B cell (primary cell): Measurements from ENCODE around the gene IGHMBP2. TPM values are rescaled to one million over a fixed set of nuclear protein-coding genes. Genes with fewer than 3 reads are reported as not detected.

Experiments
- ATAC-seq: fragments of 200-7000 bp; cut with Tn5 transposase; one replicate; pipeline ENCODE4 v1.10.0; 2021; ENCODE audit warnings: low read depth, mild to moderate bottlenecking, moderate number of reproducible peaks, moderate library complexity
- CTCF ChIA-PET: fragments of 350-600 bp; sonication (Branson Sonifier 250); formaldehyde crosslinking; loops from one replicate; lab custom pipeline; 2021; ENCODE audit warnings: antibody characterized with exemption, inconsistent platforms; lab: Charles Lee
- POLR2A ChIA-PET: fragments of 350-600 bp; sonication (Branson Sonifier 250); formaldehyde crosslinking; loops from one replicate; lab custom pipeline; 2021; ENCODE audit warnings: antibody characterized with exemption; lab: Charles Lee
- DNase-seq: peaks from one replicate; pipeline ENCODE4 v3.0.0; 2013
- H2AFZ ChIP-seq: 2 replicates; pipeline ENCODE4 v1.6.1; 2012; ENCODE audit warnings: mild to moderate bottlenecking, low read depth, low read length; ENCODE audit not compliant: insufficient read depth, poor library complexity, severe bottlenecking
- H3K27ac ChIP-seq, 2 donors: 1 replicate in 1 of 2; 2 replicates in 1 of 2; pipeline ENCODE4 v1.5.1; 2012 to 2013; ENCODE audit warnings: low read length in 2 of 2, mild to moderate bottlenecking in 2 of 2, moderate library complexity in 1 of 2
- H3K27me3 ChIP-seq, 4 experiments: fragments of 200-600 bp in 1 of 4; sonication (generic) in 1 of 4; replicated peaks in 1 of 4; 1 replicate in 2 of 4; 2 replicates in 2 of 4; pipeline versions ENCODE4 v1.6.1 to v1.7.0; 2013 to 2016; ENCODE audit warnings: low read length in 3 of 4, mild to moderate bottlenecking in 2 of 4, mixed read lengths in 1 of 4, moderate library complexity in 1 of 4; ENCODE audit not compliant: insufficient read depth in 4 of 4, control insufficient read depth in 3 of 4; ENCODE audit errors: control extremely low read depth in 1 of 4
- H3K36me3 ChIP-seq, 2 experiments: replicated peaks in 1 of 2; 1 replicate in 1 of 2; 2 replicates in 1 of 2; pipeline versions ENCODE4 v1.6.1 to v1.7.1; 2013; ENCODE audit warnings: low read length in 1 of 2; ENCODE audit not compliant: insufficient read depth in 2 of 2, control insufficient read depth in 1 of 2; ENCODE audit errors: control extremely low read depth in 1 of 2, extremely low read depth in 1 of 2
- H3K4me1 ChIP-seq, 2 donors: fragments of 200-600 bp in 1 of 2; sonication (generic) in 1 of 2; 1 replicate in 1 of 2; 2 replicates in 1 of 2; pipeline versions ENCODE4 v1.5.1 to v1.6.1; 2013 to 2017; ENCODE audit warnings: low read length in 2 of 2; ENCODE audit not compliant: control insufficient read depth in 2 of 2, insufficient read depth in 2 of 2
- H3K4me2 ChIP-seq: replicated peaks from 2 replicates; pipeline ENCODE3; 2012; ENCODE audit warnings: mild to moderate bottlenecking, low read depth, low read length; ENCODE audit not compliant: poor library complexity, severe bottlenecking
- H3K4me3 ChIP-seq, 5 experiments: fragments of 200-600 bp in 1 of 5; sonication (generic) in 1 of 5; 1 replicate in 3 of 5; 2 replicates in 2 of 5; pipeline versions ENCODE4 v1.5.1 to v1.7.0; 2011 to 2016; ENCODE audit warnings: low read length in 4 of 5, mild to moderate bottlenecking in 4 of 5, low read depth in 2 of 5, control low read depth in 1 of 5, moderate library complexity in 1 of 5; ENCODE audit not compliant: insufficient read depth in 1 of 5; ENCODE audit errors: control extremely low read depth in 1 of 5, extremely low read depth in 1 of 5
- H3K79me2 ChIP-seq: fragments of 200-600 bp; sonication (generic); one replicate; pipeline ENCODE4 v1.6.0; 2016; ENCODE audit warnings: low read length; ENCODE audit not compliant: control insufficient read depth, insufficient read depth
- H3K9ac ChIP-seq: fragments of 200-600 bp; sonication (generic); 2 replicates; pipeline ENCODE4 v1.6.1; 2017; ENCODE audit warnings: mild to moderate bottlenecking, low read length, moderate library complexity
- H3K9me3 ChIP-seq, 3 donors: one replicate each; pipeline versions ENCODE4 v1.6.1 to v1.7.1; 2013; ENCODE audit warnings: low read length in 2 of 3; ENCODE audit not compliant: control insufficient read depth in 2 of 3, insufficient read depth in 1 of 3; ENCODE audit errors: control extremely low read depth in 1 of 3
- H4K20me1 ChIP-seq: 2 replicates; pipeline ENCODE4 v1.6.0; 2012; ENCODE audit warnings: mild to moderate bottlenecking, low read length; ENCODE audit not compliant: insufficient read depth, control insufficient read depth, poor library complexity, severe bottlenecking
- H3K27ac Mint-ChIP-seq: one replicate; pipeline ENCODE4 v1.8.0; 2021; ENCODE audit warnings: mixed read lengths
- H3K27me3 Mint-ChIP-seq: one replicate; pipeline ENCODE4 v1.8.0; 2021; ENCODE audit warnings: mixed read lengths
- H3K4me1 Mint-ChIP-seq: one replicate; pipeline ENCODE4 v1.8.0; 2021; ENCODE audit warnings: mixed read lengths
- H3K4me3 Mint-ChIP-seq: one replicate; pipeline ENCODE4 v1.8.0; 2021; ENCODE audit warnings: mixed read lengths
- H3K9me3 Mint-ChIP-seq: one replicate; pipeline ENCODE4 v1.8.0; 2022; ENCODE audit warnings: mixed read lengths; ENCODE audit not compliant: insufficient read depth
- EZH2 ChIP-seq: IDR thresholded peaks from 2 replicates; pipeline ENCODE4 v1.6.1; 2012; ENCODE audit warnings: borderline replicate concordance, low read depth, mild to moderate bottlenecking, moderate library complexity, low read length; ENCODE audit not compliant: insufficient read depth, poor library complexity, severe bottlenecking
- WGBS: methylation state at CpG from one replicate; pipeline ENCODE4 v1.1.5; 2013; ENCODE audit warnings: missing lambda C conversion rate; ENCODE audit not compliant: insufficient coverage; 5-methylcytosine and 5-hydroxymethylcytosine counted together
- intact Hi-C: fragments of 100-400 bp; cut with micrococcal nuclease; formaldehyde crosslinking; loops from one replicate; pipeline ENCODE4 v1.10.0; 2022
- polyA plus RNA-seq: library from polyadenylated mRNA; depleted of rRNA; stranded (reverse); fragments of >200 nt; gene quantifications from 2 replicates; pipeline ENCODE4 v1.2.3, GENCODE V29; 2012
- total RNA-seq, 2 donors: library from RNA; stranded (reverse); fragments of 120-200 nt in 1 of 2; gene quantifications; 1 replicate in 1 of 2; 2 replicates in 1 of 2; pipeline versions ENCODE4 v1.2.3 to v1.2.4, GENCODE V29; 2013 to 2022
- TF ChIP-seq, protein P1 (sequence below): fragments of 200-600 bp; IDR thresholded peaks from one replicate; pipeline ENCODE4 v1.8.0; 2022; ENCODE audit warnings: antibody characterized with exemption, mild to moderate bottlenecking

IGHMBP2 gene
- total and polyA plus RNA-seq, 2 donors (not counting 1 experiment from before 2014, with no cell fraction given): 41.4 to 42.9 TPM

DNA sequence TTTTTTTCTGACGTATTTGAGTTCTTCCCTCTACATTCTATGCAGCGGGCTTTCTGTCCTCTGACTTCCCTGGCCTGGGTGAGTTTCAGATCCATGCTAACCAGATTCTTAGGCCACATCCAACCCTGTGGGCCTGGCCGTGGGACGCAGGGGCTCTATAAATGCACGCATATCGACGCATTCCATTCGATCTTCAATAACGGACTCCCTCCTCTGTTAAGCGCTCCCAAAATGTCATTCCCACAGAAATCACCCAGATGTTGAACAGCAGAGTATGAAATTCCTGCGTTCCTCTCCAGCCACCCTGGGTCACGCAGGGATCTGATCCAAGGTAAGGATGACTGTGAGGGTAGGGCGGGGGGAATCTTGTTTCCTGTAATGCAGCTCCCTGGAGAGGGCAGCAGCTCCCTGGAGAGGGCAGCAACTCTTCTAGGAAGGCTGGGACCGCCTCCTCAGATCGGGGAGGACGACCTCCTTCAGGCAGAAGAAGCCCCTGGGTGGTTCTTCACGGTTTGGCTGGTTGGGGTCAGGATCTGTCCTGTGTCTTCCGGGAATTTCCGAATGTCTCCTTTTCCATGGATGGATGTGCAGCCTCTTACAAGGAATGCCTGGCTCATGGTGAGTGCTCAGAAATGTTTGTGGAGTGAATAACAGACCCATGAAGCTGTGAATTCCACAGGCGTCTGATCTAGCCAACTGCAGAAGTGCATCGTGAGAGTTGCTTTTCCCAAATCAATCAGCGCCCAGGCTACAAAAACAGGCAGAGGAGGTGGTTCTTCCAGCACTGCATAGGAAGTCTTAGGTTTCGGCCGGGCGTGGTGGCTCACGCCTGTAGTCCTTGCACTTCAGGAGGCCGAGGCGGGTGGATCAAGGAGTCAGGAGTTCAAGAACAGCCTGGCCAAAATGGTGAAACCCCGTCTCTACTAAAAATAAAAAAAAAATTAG is 64.9 kb downstream of the IGHMBP2 start:
- peaks cover 0 to 6% (median 3%) of the 10 kb centered on the region in 4 experiments for H3K27me3 ChIP-seq
- TF ChIP-seq, protein P1, sequence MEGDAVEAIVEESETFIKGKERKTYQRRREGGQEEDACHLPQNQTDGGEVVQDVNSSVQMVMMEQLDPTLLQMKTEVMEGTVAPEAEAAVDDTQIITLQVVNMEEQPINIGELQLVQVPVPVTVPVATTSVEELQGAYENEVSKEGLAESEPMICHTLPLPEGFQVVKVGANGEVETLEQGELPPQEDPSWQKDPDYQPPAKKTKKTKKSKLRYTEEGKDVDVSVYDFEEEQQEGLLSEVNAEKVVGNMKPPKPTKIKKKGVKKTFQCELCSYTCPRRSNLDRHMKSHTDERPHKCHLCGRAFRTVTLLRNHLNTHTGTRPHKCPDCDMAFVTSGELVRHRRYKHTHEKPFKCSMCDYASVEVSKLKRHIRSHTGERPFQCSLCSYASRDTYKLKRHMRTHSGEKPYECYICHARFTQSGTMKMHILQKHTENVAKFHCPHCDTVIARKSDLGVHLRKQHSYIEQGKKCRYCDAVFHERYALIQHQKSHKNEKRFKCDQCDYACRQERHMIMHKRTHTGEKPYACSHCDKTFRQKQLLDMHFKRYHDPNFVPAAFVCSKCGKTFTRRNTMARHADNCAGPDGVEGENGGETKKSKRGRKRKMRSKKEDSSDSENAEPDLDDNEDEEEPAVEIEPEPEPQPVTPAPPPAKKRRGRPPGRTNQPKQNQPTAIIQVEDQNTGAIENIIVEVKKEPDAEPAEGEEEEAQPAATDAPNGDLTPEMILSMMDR: no peak
- TF ChIP-seq EZH2: no peak
- no peak overlapping the region for H3K4me3 ChIP-seq
- intact Hi-C loops: no loop called here
- H3K9me3 Mint-ChIP-seq: peaks cover 4% of the 10 kb centered on the region
- H3K9ac ChIP-seq: no peak overlapping the region
- no peaks in the 10 kb centered on the region for H3K79me2 ChIP-seq
- no peak overlapping the region for H3K27ac Mint-ChIP-seq
- H3K27ac ChIP-seq: no peak overlapping the region
- peaks cover 0 to 14% (median 0%) of the 10 kb centered on the region in 3 donors for H3K9me3 ChIP-seq
- H3K4me3 Mint-ChIP-seq: no peak overlapping the region
- CTCF ChIA-PET: no interaction called here
- POLR2A ChIA-PET: no interaction called here
- no peaks in the 10 kb centered on the region for H3K36me3 ChIP-seq
- DNase-seq (no peak), ATAC-seq (no peak)
- no peak overlapping the region for H3K4me2 ChIP-seq
- no peaks in the 10 kb centered on the region for H3K4me1 ChIP-seq
- no peak overlapping the region for H2AFZ ChIP-seq
- 81% methylated on average over 25 of the region's 29 CpGs for WGBS
- H3K27me3 Mint-ChIP-seq: peaks cover 10% of the 10 kb centered on the region
- H4K20me1 ChIP-seq: no peaks in the 10 kb centered on the region
- H3K4me1 Mint-ChIP-seq: no peaks in the 10 kb centered on the region

DNA sequence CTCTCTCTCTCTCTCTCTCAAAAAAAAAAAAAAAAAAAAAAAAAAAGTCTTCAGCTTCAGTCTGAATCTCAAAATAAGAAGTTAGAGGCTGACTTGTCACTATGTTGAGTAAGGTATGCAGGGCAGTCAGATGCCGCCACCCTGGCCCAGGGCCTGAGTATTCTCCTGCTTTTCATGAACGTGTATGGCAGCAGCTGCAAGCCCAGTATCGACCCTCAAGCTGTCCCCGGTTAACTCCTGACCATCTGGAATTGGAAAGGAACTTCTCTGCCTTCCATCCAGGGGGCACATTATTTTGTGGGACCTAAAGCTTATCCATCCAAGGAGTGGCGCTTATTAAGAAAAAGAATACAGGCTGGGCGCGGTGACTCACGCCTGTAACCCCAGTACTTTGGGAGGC is 65.7 kb downstream of the IGHMBP2 start:
- CTCF ChIA-PET: interaction anchor here (0.5 to 0.6 kb wide), 2 partner anchors 56 to 241 kb away, joined by 3 read pairs; no protein-coding TSS in a partner anchor
- H3K27me3 ChIP-seq: peaks cover 0 to 6% (median 3%) of the 10 kb centered on the region in 4 experiments
- no peaks in the 10 kb centered on the region for H4K20me1 ChIP-seq
- no peak overlapping the region for H3K4me2 ChIP-seq
- no peak overlapping the region for H2AFZ ChIP-seq
- Mint-ChIP-seq H3K4me1 (no peaks in the 10 kb centered on the region), H3K27ac (no peak overlapping the region), H3K4me3 (no peak overlapping the region), H3K9me3 (peaks cover 4% of the 10 kb centered on the region), H3K27me3 (peaks cover 10% of the 10 kb centered on the region)
- no peaks in the 10 kb centered on the region for H3K4me1 ChIP-seq
- POLR2A ChIA-PET: no interaction called here
- TF ChIP-seq EZH2: no peak
- TF ChIP-seq, protein P1: no peak
- no peak overlapping the region for H3K9ac ChIP-seq
- no peak for ATAC-seq
- no peak overlapping the region for H3K27ac ChIP-seq
- intact Hi-C loops: no loop called here
- 75% methylated on average over 8 of the region's 8 CpGs for WGBS
- H3K36me3 ChIP-seq: no peaks in the 10 kb centered on the region
- no peaks in the 10 kb centered on the region for H3K79me2 ChIP-seq
- peaks cover 0 to 8% (median 0%) of the 10 kb centered on the region in 3 donors for H3K9me3 ChIP-seq
- no peak overlapping the region for H3K4me3 ChIP-seq
- DNase-seq: no peak
